H1 (cell line): Measurements from ENCODE around the gene BHMT. TPM values are rescaled to one million over a fixed set of nuclear protein-coding genes. Genes with fewer than 3 reads are reported as not detected.

Experiments
- CTCF ChIA-PET: fragments of 300-600 bp; sonication (Branson Sonifier 250); formaldehyde crosslinking; loops from one replicate; lab custom pipeline; 2021; ENCODE audit not compliant: partially characterized antibody; lab: Charles Lee
- POLR2A ChIA-PET: fragments of 300-600 bp; sonication (Branson Sonifier 250); formaldehyde crosslinking; loops from one replicate; lab custom pipeline; 2021; ENCODE audit warnings: inconsistent platforms; ENCODE audit not compliant: partially characterized antibody; lab: Charles Lee
- DNase-seq, 2 experiments: peaks; one replicate each; pipeline versions ENCODE4 v3.0.0 to v3.0.0-alpha.2; 2010 to 2022; ENCODE audit warnings: low spot score in 2 of 2, low read depth in 1 of 2, mixed read lengths in 1 of 2
- FAIRE-seq: peaks from 2 replicates; lab custom pipeline; 2011; peaks lifted over from hg19 to GRCh38; lab: Jason Lieb, UNC
- H2AFZ ChIP-seq: 2 replicates; pipeline ENCODE4 v1.8.1; 2012; ENCODE audit warnings: low read length, inconsistent platforms
- H2AK5ac ChIP-seq: 2 replicates; pipeline ENCODE4 v1.6.1; 2013; ENCODE audit warnings: low read depth, low read length
- H2BK120ac ChIP-seq: replicated peaks from 2 replicates; pipeline ENCODE3; 2013; ENCODE audit warnings: low read depth, low read length, inconsistent platforms
- H2BK12ac ChIP-seq: 2 replicates; pipeline ENCODE4 v1.6.1; 2013; ENCODE audit warnings: low read depth, low read length
- H2BK15ac ChIP-seq: 2 replicates; pipeline ENCODE4 v1.6.1; 2013; ENCODE audit warnings: low read length
- H2BK20ac ChIP-seq: 2 replicates; pipeline ENCODE4 v1.6.1; 2013; ENCODE audit warnings: low read length
- H2BK5ac ChIP-seq: 2 replicates; pipeline ENCODE4 v1.6.1; 2013; ENCODE audit warnings: low read depth, low read length
- H3K14ac ChIP-seq: 2 replicates; pipeline ENCODE4 v1.6.1; 2013; ENCODE audit warnings: inconsistent platforms; ENCODE audit not compliant: insufficient read length
- H3K18ac ChIP-seq: 2 replicates; pipeline ENCODE4 v1.6.1; 2013; ENCODE audit warnings: low read length; ENCODE audit errors: extremely low read depth
- H3K23ac ChIP-seq: 2 replicates; pipeline ENCODE4 v1.6.1; 2013; ENCODE audit warnings: inconsistent platforms; ENCODE audit not compliant: insufficient read length
- H3K23me2 ChIP-seq: 2 replicates; pipeline ENCODE4 v1.6.1; 2013; ENCODE audit warnings: low read depth, low read length
- H3K27ac ChIP-seq: 2 replicates; pipeline ENCODE4 v1.6.1; 2011; ENCODE audit warnings: low read depth, low read length, inconsistent platforms
- H3K27me3 ChIP-seq, 4 experiments: replicated peaks in 1 of 4; 1 replicate in 1 of 4; 2 replicates in 3 of 4; pipeline versions ENCODE4 v1.6.1 to v1.8.1; 2011 to 2013; ENCODE audit warnings: low read length in 3 of 4, mild to moderate bottlenecking in 3 of 4, inconsistent platforms in 2 of 4, mixed read lengths in 2 of 4, moderate library complexity in 1 of 4; ENCODE audit not compliant: control insufficient read depth in 3 of 4, insufficient read depth in 3 of 4; ENCODE audit errors: extremely low read depth in 1 of 4
- H3K36me3 ChIP-seq, 4 experiments: 2 replicates each; pipeline versions ENCODE4 v1.6.1 to v1.8.1; 2011 to 2013; ENCODE audit warnings: mild to moderate bottlenecking in 4 of 4, low read length in 3 of 4, moderate library complexity in 2 of 4, control low read depth in 1 of 4, inconsistent platforms in 1 of 4; ENCODE audit not compliant: insufficient read depth in 4 of 4, control insufficient read depth in 2 of 4
- H3K4ac ChIP-seq: replicated peaks from 2 replicates; pipeline ENCODE3; 2013; ENCODE audit warnings: low read length, low read depth, mixed read lengths, inconsistent platforms; ENCODE audit not compliant: insufficient read length
- H3K4me1 ChIP-seq, 4 experiments: replicated peaks in 1 of 4; 1 replicate in 1 of 4; 2 replicates in 3 of 4; pipeline versions ENCODE4 v1.6.1 to v1.8.1; 2011 to 2013; ENCODE audit warnings: low read length in 3 of 4, inconsistent platforms in 2 of 4, mixed read lengths in 1 of 4; ENCODE audit not compliant: insufficient read depth in 4 of 4, control insufficient read depth in 3 of 4
- H3K4me2 ChIP-seq, 2 experiments: 2 replicates each; pipeline versions ENCODE4 v1.6.1 to v1.8.1; 2011 to 2013; ENCODE audit warnings: low read depth in 2 of 2, low read length in 2 of 2, control low read depth in 1 of 2, inconsistent platforms in 1 of 2, mild to moderate bottlenecking in 1 of 2; ENCODE audit not compliant: insufficient read depth in 1 of 2
- H3K4me3 ChIP-seq, 4 experiments: fragments of 200-600, 300-600 bp in 1 of 4; sonication (generic), shearing (Covaris generic), sonication (Bioruptor Twin) in 1 of 4; 2 replicates each; pipeline versions ENCODE4 v1.5.1 to v1.8.1; 2011 to 2016; ENCODE audit warnings: low read length in 4 of 4, low read depth in 3 of 4, control low read depth in 2 of 4, inconsistent platforms in 2 of 4, mild to moderate bottlenecking in 2 of 4, mixed read lengths in 1 of 4, moderate library complexity in 1 of 4; ENCODE audit not compliant: insufficient read depth in 2 of 4; ENCODE audit errors: extremely low read depth in 1 of 4
- H3K56ac ChIP-seq: replicated peaks from 2 replicates; pipeline ENCODE3; 2013; ENCODE audit warnings: low read depth, mild to moderate bottlenecking, mixed read lengths, low read length, inconsistent platforms; ENCODE audit not compliant: insufficient read length
- H3K79me1 ChIP-seq: 2 replicates; pipeline ENCODE4 v1.6.1; 2013; ENCODE audit warnings: low read depth, low read length, control low read depth
- H3K79me2 ChIP-seq, 2 experiments: 2 replicates each; pipeline versions ENCODE4 v1.6.1 to v1.8.1; 2012 to 2013; ENCODE audit warnings: low read length in 2 of 2, mild to moderate bottlenecking in 2 of 2, inconsistent platforms in 1 of 2; ENCODE audit not compliant: insufficient read depth in 2 of 2, control insufficient read depth in 1 of 2
- H3K9ac ChIP-seq, 4 experiments: replicated peaks in 1 of 4; 1 replicate in 1 of 4; 2 replicates in 3 of 4; pipeline versions ENCODE4 v1.6.1 to v1.8.1; 2011 to 2013; ENCODE audit warnings: low read depth in 3 of 4, low read length in 3 of 4, control low read depth in 2 of 4, mild to moderate bottlenecking in 2 of 4, moderate library complexity in 2 of 4, inconsistent platforms in 1 of 4; ENCODE audit errors: extremely low read depth in 1 of 4
- H3K9me3 ChIP-seq, 2 experiments: 2 replicates each; pipeline versions ENCODE4 v1.6.1 to v1.8.1; 2012 to 2013; ENCODE audit warnings: mild to moderate bottlenecking in 2 of 2, moderate library complexity in 2 of 2, control low read depth in 1 of 2, inconsistent platforms in 1 of 2, low read depth in 1 of 2, low read length in 1 of 2, mixed read lengths in 1 of 2; ENCODE audit not compliant: insufficient read depth in 2 of 2
- H4K20me1 ChIP-seq, 2 experiments: replicated peaks in 1 of 2; 2 replicates each; pipeline versions ENCODE3 to v1.8.1; 2011 to 2013; ENCODE audit warnings: inconsistent platforms in 2 of 2, low read length in 2 of 2, mild to moderate bottlenecking in 1 of 2; ENCODE audit not compliant: insufficient read depth in 2 of 2, control insufficient read depth in 1 of 2
- H4K5ac ChIP-seq: 2 replicates; pipeline ENCODE4 v1.6.1; 2013; ENCODE audit warnings: low read length, low read depth, mixed read lengths, inconsistent platforms; ENCODE audit not compliant: insufficient read length
- H4K8ac ChIP-seq: 2 replicates; pipeline ENCODE4 v1.8.0; 2013; ENCODE audit warnings: mild to moderate bottlenecking, moderate library complexity, low read length, inconsistent platforms; ENCODE audit not compliant: insufficient read depth; ENCODE audit errors: extremely low read depth
- H4K91ac ChIP-seq: replicated peaks from 2 replicates; pipeline ENCODE3; 2013; ENCODE audit warnings: low read length, mixed read lengths, inconsistent platforms; ENCODE audit not compliant: insufficient read length
- BCL11A ChIP-seq, 2 experiments: IDR thresholded peaks; one replicate each; pipeline ENCODE4 v1.6.1; 2011; ENCODE audit warnings: low read depth in 2 of 2, low read length in 2 of 2, mild to moderate bottlenecking in 2 of 2
- SIRT6 ChIP-seq: IDR thresholded peaks from one replicate; pipeline ENCODE4 v1.7.1; 2012; ENCODE audit warnings: low read length, inconsistent platforms
- TBP ChIP-seq: IDR thresholded peaks from 2 replicates; pipeline ENCODE4 v1.6.1; 2011; ENCODE audit warnings: low read depth, low read length, improper control_type of control experiment
- TEAD4 ChIP-seq: IDR thresholded peaks from 2 replicates; pipeline ENCODE4 v1.6.1; 2012; ENCODE audit warnings: low read depth, low read length, inconsistent platforms, mixed read lengths
- WGBS, 2 experiments: shearing (Covaris generic) in 1 of 2; methylation state at CpG; one replicate each; pipeline versions ENCODE4 v1.1.6 to v1.1.7; 2013 to 2015; ENCODE audit warnings: low lambda C conversion rate in 2 of 2, mixed read lengths in 2 of 2, inconsistent platforms in 1 of 2, low coverage in 1 of 2, missing lambda C conversion rate in 1 of 2; ENCODE audit not compliant: insufficient replicate concordance in 2 of 2, insufficient coverage in 1 of 2, insufficient read length in 1 of 2; ENCODE audit errors: extremely low coverage in 1 of 2, missing lambda C conversion rate in 1 of 2; 5-methylcytosine and 5-hydroxymethylcytosine counted together
- polyA plus RNA-seq, 7 experiments: library from polyadenylated mRNA; depleted of rRNA in 3 of 7; stranded (reverse) in 5 of 7; unstranded in 2 of 7; fragments of >200 nt in 5 of 7; fragments of 200-250 nt in 2 of 7; gene quantifications; 1 replicate in 5 of 7; 2 replicates in 1 of 7; 4 replicates in 1 of 7; pipeline versions ENCODE4 v1.2.1 to v1.2.3, GENCODE V29; 2011 to 2013; ENCODE audit warnings: missing spikeins in 2 of 7, mixed read lengths in 2 of 7
- total RNA-seq: library from RNA; stranded (reverse); fragmentation: NEBNext Ultra II Directional; extraction: Animal tissue kit (Norgen Biotek cat#: 25700); gene quantifications from 2 replicates; pipeline ENCODE4 v1.2.1, GENCODE V29; 2021
- TF ChIP-seq, protein P1 (sequence below): IDR thresholded peaks from 2 replicates; pipeline ENCODE4 v1.6.1; 2012; ENCODE audit warnings: low read length, inconsistent platforms

BHMT gene
- total and polyA plus RNA-seq, 2 of the 8 experiments (the other 6 are each of a cell fraction or from before 2014, with no cell fraction given): 0.54 to 1.6 TPM

DNA sequence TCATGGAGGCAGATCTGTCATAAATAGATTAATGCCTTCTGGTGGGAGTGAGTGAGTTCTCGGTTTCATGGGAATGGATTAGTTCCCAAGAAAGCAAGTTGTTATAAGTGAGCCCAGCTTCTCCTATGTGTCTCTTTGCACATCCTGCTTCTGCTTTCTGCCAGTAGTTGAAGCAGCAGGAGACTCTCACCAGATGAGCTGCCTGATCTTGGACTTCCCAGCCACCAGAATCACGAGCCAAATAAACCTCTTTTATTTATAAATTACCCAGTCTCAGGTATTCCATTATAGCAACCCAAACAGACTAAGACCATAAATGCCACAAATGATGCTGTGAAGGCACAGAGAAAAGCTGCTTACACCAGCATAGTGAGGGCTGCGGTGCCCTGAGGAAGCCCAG, 28.9 kb downstream of the BHMT start:
- peaks cover 0 to 1% (median 0%) of the 10 kb centered on the region in 4 experiments; a peak in 3 of 7 replicates for H3K4me1 ChIP-seq
- no peak overlapping the region for H2BK20ac ChIP-seq
- H3K4me3 ChIP-seq: no peak overlapping the region
- no peak overlapping the region for H3K27ac ChIP-seq
- no peak overlapping the region for H2BK5ac ChIP-seq
- no peak overlapping the region for H4K8ac ChIP-seq
- no peak overlapping the region for H3K18ac ChIP-seq
- no peak overlapping the region for H3K23ac ChIP-seq
- no peak overlapping the region for H2BK15ac ChIP-seq
- FAIRE-seq (no peak), DNase-seq (no peak)
- H2BK12ac ChIP-seq: no peak overlapping the region
- H3K27me3 ChIP-seq: no peaks in the 10 kb centered on the region
- H2AK5ac ChIP-seq: no peak overlapping the region
- ChIA-PET CTCF (no interaction called here), POLR2A (no interaction called here)
- H3K36me3 ChIP-seq: no peaks in the 10 kb centered on the region
- H3K56ac ChIP-seq: no peak overlapping the region
- H3K9ac ChIP-seq: no peak overlapping the region
- no peak overlapping the region for H2AFZ ChIP-seq
- peaks cover 5 to 6% of the 10 kb centered on the region in 2 experiments; a peak in 3 of 4 replicates for H3K9me3 ChIP-seq
- no peaks in the 10 kb centered on the region; the same call in 1 of the 2 replicates for H3K23me2 ChIP-seq
- no peak overlapping the region for H2BK120ac ChIP-seq
- no peaks in the 10 kb centered on the region; the same call in 1 of the 2 replicates for H3K79me1 ChIP-seq
- H3K4ac ChIP-seq: no peak overlapping the region
- no peaks in the 10 kb centered on the region for H3K79me2 ChIP-seq
- 75% methylated on average over 3 of the region's 3 CpGs; no CpG with 5 or more reads in 1 of the 2 experiments for WGBS, 2 experiments
- no peak overlapping the region for H4K91ac ChIP-seq
- H4K20me1 ChIP-seq: no peaks in the 10 kb centered on the region
- no peak overlapping the region for H3K4me2 ChIP-seq
- TF ChIP-seq TEAD4 (no peak), TBP (no peak), BCL11A (IDR thresholded peaks at IDR 0.05; ENCODE audit: low read depth in 2 of 2, low read length in 2 of 2) (no peak), SIRT6 (no peak)
- TF ChIP-seq, protein P1, sequence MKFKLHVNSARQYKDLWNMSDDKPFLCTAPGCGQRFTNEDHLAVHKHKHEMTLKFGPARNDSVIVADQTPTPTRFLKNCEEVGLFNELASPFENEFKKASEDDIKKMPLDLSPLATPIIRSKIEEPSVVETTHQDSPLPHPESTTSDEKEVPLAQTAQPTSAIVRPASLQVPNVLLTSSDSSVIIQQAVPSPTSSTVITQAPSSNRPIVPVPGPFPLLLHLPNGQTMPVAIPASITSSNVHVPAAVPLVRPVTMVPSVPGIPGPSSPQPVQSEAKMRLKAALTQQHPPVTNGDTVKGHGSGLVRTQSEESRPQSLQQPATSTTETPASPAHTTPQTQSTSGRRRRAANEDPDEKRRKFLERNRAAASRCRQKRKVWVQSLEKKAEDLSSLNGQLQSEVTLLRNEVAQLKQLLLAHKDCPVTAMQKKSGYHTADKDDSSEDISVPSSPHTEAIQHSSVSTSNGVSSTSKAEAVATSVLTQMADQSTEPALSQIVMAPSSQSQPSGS: no peak
- no peak overlapping the region for H4K5ac ChIP-seq
- no peak overlapping the region for H3K14ac ChIP-seq
